Fibroblast of pulmonary artery (primary cell): ENCODE results near the gene PDE7B.

Source experiments
- DNase-seq: peaks from one replicate; pipeline ENCODE4 v3.0.0-alpha.2; 2010; ENCODE audit warnings: low read depth
- H3K4me3 ChIP-seq: replicated peaks from 2 replicates; pipeline ENCODE4 v1.5.1; 2011; ENCODE audit warnings: low read depth, mild to moderate bottlenecking, control low read depth, low read length, moderate library complexity
- TF ChIP-seq, protein P1 (sequence below): IDR thresholded peaks from 2 replicates; pipeline ENCODE4 v1.5.1; 2011; ENCODE audit warnings: mild to moderate bottlenecking, control low read depth, low read length, inconsistent platforms; ENCODE audit errors: missing control alignments

Gene PDE7B

DNA sequence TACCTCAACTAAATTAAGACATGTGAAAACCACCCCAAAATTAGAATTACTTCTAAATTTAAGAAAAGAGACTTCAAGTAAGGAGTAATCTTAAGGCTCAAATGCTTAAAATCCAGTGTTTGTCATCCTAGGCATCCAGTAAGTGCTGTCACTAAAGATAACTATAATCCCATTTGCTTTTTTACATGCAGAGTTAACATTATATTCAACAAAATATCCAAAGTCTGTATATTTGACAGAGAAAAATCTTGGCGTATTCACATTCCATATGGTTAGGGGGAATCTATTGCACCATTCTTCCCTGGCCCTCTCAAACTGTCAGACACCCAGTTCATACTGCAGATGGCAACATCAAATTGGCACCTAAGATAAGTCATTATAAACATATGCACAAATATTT, 381.2 kb downstream of the PDE7B start:
- TF ChIP-seq, protein P1, sequence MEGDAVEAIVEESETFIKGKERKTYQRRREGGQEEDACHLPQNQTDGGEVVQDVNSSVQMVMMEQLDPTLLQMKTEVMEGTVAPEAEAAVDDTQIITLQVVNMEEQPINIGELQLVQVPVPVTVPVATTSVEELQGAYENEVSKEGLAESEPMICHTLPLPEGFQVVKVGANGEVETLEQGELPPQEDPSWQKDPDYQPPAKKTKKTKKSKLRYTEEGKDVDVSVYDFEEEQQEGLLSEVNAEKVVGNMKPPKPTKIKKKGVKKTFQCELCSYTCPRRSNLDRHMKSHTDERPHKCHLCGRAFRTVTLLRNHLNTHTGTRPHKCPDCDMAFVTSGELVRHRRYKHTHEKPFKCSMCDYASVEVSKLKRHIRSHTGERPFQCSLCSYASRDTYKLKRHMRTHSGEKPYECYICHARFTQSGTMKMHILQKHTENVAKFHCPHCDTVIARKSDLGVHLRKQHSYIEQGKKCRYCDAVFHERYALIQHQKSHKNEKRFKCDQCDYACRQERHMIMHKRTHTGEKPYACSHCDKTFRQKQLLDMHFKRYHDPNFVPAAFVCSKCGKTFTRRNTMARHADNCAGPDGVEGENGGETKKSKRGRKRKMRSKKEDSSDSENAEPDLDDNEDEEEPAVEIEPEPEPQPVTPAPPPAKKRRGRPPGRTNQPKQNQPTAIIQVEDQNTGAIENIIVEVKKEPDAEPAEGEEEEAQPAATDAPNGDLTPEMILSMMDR: no peak

DNA sequence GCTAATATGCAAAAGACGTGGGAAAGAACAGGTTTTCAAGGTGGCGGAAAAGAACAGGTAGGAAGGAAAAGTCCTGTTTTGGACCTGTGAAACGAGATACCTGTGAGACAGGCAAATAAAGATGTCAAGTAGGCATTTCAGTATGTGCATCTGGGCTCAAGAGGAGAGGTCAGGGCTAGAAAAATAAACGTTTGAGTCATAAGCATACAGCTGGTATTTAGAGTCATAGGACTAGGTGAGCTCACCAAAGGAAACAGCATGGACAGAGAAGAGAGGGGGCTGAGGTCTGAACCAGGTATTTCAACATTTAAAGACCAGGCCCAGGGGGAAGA, 383.7 kb downstream of the PDE7B start:
- H3K4me3 ChIP-seq: no peak overlapping the region
- TF ChIP-seq, protein P1: no peak
- DNase-seq: no peak

More for the DNA sequence above, 381.2 kb downstream of the PDE7B start:
- DNase-seq: no peak
- H3K4me3 ChIP-seq: no peak overlapping the region

DNA sequence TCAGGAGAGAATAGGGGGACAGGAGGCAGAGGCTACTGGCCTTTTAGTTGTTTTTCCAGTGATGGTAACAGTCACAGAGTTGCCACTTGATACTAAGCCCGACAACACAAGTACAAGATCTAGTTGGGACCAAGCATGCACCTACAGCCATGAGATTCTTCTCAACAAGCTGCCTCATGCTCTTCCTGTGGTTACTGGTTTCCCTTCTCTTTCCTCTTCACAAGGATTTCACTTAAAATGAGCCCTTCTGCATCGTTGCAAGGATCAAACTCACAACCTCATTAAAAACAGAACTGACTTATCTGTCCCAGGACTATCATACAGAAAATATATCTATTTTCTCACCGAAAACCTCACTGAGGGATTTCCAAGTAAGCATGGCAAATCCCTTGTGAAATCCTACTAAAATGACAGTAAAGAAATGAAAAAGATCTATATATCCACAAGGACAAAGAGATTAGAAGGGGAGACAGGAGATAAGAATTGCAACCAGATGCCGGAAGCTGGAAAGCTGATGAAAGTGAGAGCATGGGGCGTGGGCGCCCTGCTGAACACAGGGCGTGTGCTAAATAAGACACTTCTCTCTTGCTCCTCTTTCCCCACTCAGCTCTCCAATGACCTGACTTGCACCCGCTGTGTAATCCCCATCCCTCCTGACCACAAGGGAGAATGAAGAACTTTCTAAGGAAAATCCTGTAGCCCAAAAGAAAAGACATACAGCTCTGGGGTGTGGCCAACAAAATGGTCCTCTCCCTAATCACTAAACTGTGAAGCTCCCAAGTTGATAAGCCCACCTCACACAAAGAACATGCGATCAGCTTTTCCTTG, 385.2 kb downstream of the PDE7B start:
- DNase-seq: no peak
- TF ChIP-seq, protein P1: no peak
- no peak overlapping the region for H3K4me3 ChIP-seq

- peak; percentile 50 for DNase-seq
- TF ChIP-seq, protein P1: no peak
- H3K4me3 ChIP-seq: no peak overlapping the region
Measured at GRCh38 chr6:136244061-136244616, 392.6 kb downstream of the PDE7B start.
